ENCODE results near the gene MRPL32. TPM values are rescaled to one million over a fixed set of nuclear protein-coding genes. Genes with fewer than 3 reads are reported as not detected.

MRPL32 gene
- total RNA-seq, 1 experiment from 2014 or later, result 61.6 TPM

- ChIA-PET CTCF (no interaction called here), POLR2A (no interaction called here)
- no peaks in the 10 kb centered on the region for H3K9me3 ChIP-seq
- H3K4me1 Mint-ChIP-seq (ENCODE audit: low read depth, unreplicated experiment), result no peaks in the 10 kb centered on the region
- H3K27me3 Mint-ChIP-seq (ENCODE audit: insufficient read depth, unreplicated experiment), result no peaks in the 10 kb centered on the region
- intact Hi-C loops (cut with micrococcal nuclease; ENCODE audit: unreplicated experiment), result no loop called here
- H3K4me1 ChIP-seq, result no peaks in the 10 kb centered on the region
- H3K36me3 ChIP-seq (ENCODE audit: control insufficient read depth, insufficient read depth, low read length), result no peaks in the 10 kb centered on the region
- no peaks in the 10 kb centered on the region for H3K36me3 Mint-ChIP-seq (ENCODE audit: insufficient read depth, unreplicated experiment)
- DNase-seq, result no peak
- H3K27me3 ChIP-seq (replicated peaks; ENCODE audit: control insufficient read depth, insufficient read depth, low read length), result no peaks in the 10 kb centered on the region
- BruUV-seq (replicated peaks), result no TSS peak
- TF ChIP-seq CTCF (IDR thresholded peaks at IDR 0.05; ENCODE audit: insufficient read depth in 1 of 2, low read depth in 1 of 2, low read length in 1 of 2, severe bottlenecking in 1 of 2, unreplicated experiment in 1 of 2), result no peak
- H3K4me3 Mint-ChIP-seq (ENCODE audit: unreplicated experiment), result no peak overlapping the region
- no peak overlapping the region for H3K4me3 ChIP-seq (ENCODE audit: low read depth, low read length)
- no peaks in the 10 kb centered on the region for H3K9me3 Mint-ChIP-seq (ENCODE audit: unreplicated experiment)
- H3K27ac Mint-ChIP-seq (ENCODE audit: unreplicated experiment), result no peak overlapping the region
Observed at GRCh38 chr7:42950417-42950816, 18.2 kb downstream of the MRPL32 start.

GRCh38 chr7:42952328-42952727 is 20.2 kb downstream of the MRPL32 start:
- H3K27me3 ChIP-seq (replicated peaks; ENCODE audit: control insufficient read depth, insufficient read depth, low read length), result no peaks in the 10 kb centered on the region
- ChIA-PET CTCF (no interaction called here), POLR2A (no interaction called here)
- Mint-ChIP-seq H3K4me1 (ENCODE audit: low read depth, unreplicated experiment) (no peaks in the 10 kb centered on the region), H3K27ac (ENCODE audit: unreplicated experiment) (no peak overlapping the region), H3K9me3 (ENCODE audit: unreplicated experiment) (no peaks in the 10 kb centered on the region), H3K36me3 (ENCODE audit: insufficient read depth, unreplicated experiment) (no peaks in the 10 kb centered on the region), H3K4me3 (ENCODE audit: unreplicated experiment) (no peak overlapping the region), H3K27me3 (ENCODE audit: insufficient read depth, unreplicated experiment) (no peaks in the 10 kb centered on the region)
- BruUV-seq (replicated peaks), result no TSS peak
- DNase-seq, result no peak
- intact Hi-C loops (cut with micrococcal nuclease; ENCODE audit: unreplicated experiment), result no loop called here
- no peak overlapping the region for H3K4me3 ChIP-seq (ENCODE audit: low read depth, low read length)
- no peaks in the 10 kb centered on the region for H3K9me3 ChIP-seq
- TF ChIP-seq CTCF (IDR thresholded peaks at IDR 0.05; ENCODE audit: insufficient read depth in 1 of 2, low read depth in 1 of 2, low read length in 1 of 2, severe bottlenecking in 1 of 2, unreplicated experiment in 1 of 2), result no peak
- no peaks in the 10 kb centered on the region for H3K4me1 ChIP-seq
- no peaks in the 10 kb centered on the region for H3K36me3 ChIP-seq (ENCODE audit: control insufficient read depth, insufficient read depth, low read length)

GRCh38 chr7:42953994-42954393 is 21.8 kb downstream of the MRPL32 start:
- no peaks in the 10 kb centered on the region for H3K9me3 Mint-ChIP-seq (ENCODE audit: unreplicated experiment)
- no peak for TF ChIP-seq CTCF (IDR thresholded peaks at IDR 0.05; ENCODE audit: insufficient read depth in 1 of 2, low read depth in 1 of 2, low read length in 1 of 2, severe bottlenecking in 1 of 2, unreplicated experiment in 1 of 2)
- intact Hi-C loops (cut with micrococcal nuclease; ENCODE audit: unreplicated experiment), result no loop called here
- no peaks in the 10 kb centered on the region for H3K4me1 ChIP-seq
- H3K4me1 Mint-ChIP-seq (ENCODE audit: low read depth, unreplicated experiment), result no peaks in the 10 kb centered on the region
- BruUV-seq (replicated peaks), result no TSS peak
- H3K4me3 ChIP-seq (ENCODE audit: low read depth, low read length), result no peak overlapping the region
- H3K27me3 ChIP-seq (replicated peaks; ENCODE audit: control insufficient read depth, insufficient read depth, low read length), result no peaks in the 10 kb centered on the region
- no peak overlapping the region for H3K27ac Mint-ChIP-seq (ENCODE audit: unreplicated experiment)
- H3K36me3 ChIP-seq (ENCODE audit: control insufficient read depth, insufficient read depth, low read length), result no peaks in the 10 kb centered on the region
- no peaks in the 10 kb centered on the region for H3K27me3 Mint-ChIP-seq (ENCODE audit: insufficient read depth, unreplicated experiment)
- H3K9me3 ChIP-seq, result no peaks in the 10 kb centered on the region
- no peak for DNase-seq
- POLR2A ChIA-PET, result no interaction called here
- no peak overlapping the region for H3K4me3 Mint-ChIP-seq (ENCODE audit: unreplicated experiment)
- CTCF ChIA-PET, result no interaction called here
- H3K36me3 Mint-ChIP-seq (ENCODE audit: insufficient read depth, unreplicated experiment), result no peaks in the 10 kb centered on the region

All from Caco-2 (cell line).